CD4-positive, alpha-beta T cell treated with Interleukin-15 for 1 hour (primary cell): ENCODE data around the gene KIAA1328.

ENCODE experiments used
- DNase-seq: peaks from one replicate; pipeline ENCODE4 v3.0.0-alpha.2; 2020

The KIAA1328 gene

DNA sequence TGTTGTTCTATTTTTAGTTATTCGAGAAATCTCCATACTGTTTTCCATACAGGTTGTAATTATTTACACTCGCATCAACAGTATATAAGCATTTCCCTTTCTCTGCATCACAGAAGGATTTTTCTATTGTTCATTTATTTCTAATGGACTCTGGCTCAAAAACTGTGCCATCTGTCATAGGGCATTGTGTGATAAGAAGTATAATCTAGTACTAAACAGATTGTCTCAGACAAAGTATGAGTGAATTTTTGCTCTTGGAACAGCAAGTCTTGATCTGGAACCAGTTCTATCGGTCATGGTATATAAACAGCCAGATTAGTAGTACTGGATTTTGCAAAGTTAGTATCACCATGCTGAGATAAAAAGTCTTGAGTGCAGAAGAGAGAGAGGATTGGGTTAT lies 145.8 kb downstream of the KIAA1328 start:
- DNase-seq: no peak

DNA sequence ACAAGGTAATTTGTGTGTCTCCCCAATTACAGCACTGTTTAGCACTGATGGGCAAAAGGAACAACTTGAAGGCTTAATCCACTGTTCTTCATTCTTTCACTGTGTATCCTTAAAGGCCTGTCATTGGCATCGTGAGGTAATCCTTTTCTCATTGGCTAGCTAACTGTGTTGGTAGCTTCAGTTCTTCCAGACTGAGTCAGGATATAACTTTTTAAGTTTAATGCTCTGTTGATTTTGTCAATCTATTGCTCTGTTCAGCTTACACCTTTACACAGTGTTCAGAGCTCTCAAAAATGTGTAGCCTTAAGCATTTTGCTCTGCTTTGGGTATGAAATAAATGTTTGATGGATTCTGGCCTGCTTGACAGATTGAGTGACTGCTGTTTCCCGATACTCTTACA lies 148.2 kb downstream of the KIAA1328 start:
- DNase-seq: no peak

DNA sequence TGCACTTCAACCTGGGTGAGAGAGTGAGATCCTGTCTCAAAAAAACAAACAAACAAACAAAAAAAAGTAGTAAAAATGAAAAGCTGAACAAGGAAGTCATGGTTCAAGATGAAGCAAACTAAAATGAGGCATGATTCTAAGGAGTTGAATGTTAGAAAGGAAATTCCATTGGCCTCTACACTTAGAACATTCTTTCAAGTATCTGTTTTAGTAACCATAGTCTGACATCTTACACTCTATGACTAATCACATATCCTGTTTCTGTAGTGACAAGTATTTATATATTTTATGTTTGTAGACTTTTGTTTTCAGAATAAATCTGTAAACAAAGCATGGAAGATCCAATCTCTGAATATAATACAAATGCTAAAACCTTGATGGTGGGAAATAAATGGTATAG lies 164.1 kb downstream of the KIAA1328 start:
- DNase-seq: no peak

DNA sequence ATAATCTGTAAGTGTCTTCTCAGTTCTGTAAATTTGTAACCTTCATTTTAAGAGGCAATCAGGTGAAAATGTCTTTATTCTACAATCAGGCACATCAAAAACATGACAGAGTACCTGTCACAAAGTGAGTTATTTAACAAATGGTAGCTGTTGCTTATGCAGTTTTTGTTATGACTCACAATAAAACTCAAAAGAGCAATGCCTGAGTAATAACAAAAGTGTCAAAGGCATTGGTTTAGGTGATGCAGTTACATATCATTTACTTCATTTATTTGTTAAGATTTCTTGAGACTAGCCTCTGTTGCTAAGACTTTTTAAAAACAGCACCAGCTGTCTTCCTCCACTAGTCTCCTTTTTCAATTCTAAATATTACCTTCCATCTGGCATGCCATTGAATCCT lies 177.8 kb downstream of the KIAA1328 start:
- no peak for DNase-seq

DNA sequence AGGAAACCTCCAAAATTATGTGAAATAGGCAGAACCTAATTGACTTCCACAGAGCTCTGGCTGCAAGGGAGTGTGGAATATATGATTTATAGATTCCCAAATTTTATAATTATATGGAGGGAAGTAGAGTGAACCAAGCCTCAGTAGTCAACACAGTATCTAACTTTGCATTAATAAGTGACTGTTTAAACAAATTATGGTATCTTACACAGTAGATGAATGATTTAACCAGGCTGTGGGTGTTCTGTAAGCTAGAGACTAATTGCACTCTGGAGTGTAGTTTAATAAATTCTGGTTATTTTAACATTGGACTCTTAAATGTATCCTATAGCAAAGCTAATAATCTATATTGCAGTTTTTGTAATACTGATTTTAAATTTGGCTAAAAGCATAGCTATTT lies 183.5 kb downstream of the KIAA1328 start:
- no peak for DNase-seq

DNA sequence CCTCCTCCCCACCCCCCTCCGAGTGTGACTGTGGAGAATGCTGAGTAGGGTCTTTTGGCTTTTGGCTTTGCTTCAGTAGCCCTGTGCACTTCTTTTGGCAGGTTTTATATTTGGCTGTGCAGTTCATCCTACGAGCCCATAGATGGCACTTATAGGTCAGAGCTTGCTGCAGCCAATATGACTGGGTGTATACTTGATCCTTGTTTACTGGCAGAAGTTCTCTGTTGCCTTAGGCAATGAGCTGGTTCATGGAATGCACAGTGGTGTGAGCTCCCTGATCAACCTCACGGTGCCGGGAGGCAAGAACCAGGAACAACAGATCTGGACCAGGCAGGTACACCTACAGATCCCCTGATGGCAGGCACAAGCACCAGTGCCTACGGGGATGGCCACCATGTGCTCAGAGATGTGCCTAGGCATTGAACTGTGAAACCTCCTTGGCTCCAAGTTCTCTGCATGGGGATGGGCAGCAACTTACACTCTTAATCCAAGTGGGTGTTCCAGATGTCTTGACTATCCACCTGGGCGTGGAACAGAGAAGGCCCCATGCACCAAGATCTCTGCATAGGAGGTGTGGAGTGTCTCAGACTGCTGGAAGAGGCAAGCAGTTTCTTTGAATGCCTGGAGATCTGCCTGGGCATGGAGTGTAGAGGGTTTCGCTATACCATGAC lies 190.4 kb downstream of the KIAA1328 start:
- no peak for DNase-seq

DNA sequence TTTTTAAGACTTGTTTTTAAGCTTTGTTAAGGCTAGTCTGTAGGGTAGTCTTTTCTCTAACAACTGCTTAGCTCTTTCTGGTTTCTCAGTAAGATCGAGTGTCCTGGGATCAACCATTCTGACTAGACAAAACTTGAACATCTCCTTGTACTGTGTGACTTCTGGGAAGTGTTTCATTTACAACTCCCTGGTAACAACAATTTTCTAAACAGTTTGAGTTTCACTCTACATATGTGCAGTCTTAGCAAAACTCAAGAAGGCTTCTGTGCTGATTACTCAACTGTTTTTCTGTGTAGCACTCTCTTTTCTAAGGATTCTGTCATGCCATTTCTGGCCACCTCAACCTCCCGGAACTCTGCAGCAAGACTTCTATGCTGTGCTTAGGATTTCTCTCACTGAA lies 204.5 kb downstream of the KIAA1328 start:
- no peak for DNase-seq

DNA sequence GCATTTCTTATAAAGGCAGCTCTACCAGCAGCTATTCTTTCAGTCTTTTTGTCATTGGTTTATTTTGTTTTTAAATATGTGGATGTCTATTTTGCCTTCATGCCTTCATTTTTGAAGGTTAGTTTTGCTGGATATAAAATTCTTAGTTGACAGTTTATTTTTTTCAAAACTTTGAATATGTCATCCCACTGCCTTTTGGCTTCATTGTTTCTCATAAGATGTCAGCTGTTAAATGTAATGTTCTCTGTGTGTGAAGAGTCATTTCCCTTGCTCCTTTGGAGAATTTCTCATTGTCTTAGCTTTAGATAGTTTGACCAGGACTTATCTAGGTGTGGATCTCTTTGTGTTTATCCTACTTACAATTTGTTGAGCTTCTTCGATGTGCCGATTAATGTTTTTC lies 213.5 kb downstream of the KIAA1328 start:
- no peak for DNase-seq

DNA sequence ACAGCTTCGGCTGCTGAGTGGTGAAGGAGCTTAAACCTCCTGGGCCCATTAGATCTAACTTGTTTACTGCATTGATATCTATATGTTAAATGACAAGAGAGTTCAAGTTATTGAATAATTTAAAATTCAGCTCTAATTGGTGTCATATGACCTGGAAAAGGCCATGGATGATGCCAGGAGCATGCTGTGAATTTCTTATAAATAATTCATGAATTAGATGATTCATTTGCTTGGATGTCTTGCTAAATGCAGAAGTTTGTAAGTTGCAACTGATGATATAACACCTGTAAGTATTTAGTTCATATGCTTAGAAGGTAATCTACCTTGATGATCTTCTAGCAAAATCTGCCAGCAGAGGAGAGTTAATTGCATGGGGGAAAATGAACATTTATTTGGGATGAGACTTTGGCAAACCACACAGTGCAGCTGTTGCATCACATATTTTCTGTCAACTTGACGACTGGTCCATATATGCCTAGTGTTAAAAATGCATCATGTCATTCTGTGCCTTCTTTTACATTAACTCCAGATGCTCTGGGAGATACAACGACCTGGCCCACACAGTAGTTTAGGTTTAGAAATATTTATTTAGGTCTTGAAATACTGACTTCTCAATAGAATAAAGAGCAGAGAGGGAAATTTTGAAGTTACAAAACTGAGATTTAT lies 226.3 kb downstream of the KIAA1328 start:
- DNase-seq: no peak

DNA sequence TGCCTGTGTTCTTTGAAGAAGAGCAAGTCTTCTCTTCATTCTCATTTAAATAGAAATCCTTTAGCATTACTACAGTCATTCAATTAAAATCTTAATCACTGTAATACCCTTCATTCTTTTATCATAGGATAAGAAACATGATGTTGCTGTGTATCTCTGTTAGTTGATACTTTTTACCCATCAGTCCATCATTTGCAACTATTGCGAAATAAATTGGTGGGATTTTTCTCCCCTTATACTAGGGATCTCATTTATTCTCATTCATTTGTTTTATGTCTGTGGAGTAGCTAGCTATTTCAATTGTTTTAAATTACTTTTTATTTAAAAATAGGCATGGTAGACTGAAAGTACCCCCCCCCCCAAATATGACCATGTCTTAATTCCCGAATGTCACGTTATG lies 235.3 kb downstream of the KIAA1328 start:
- DNase-seq: no peak

DNA sequence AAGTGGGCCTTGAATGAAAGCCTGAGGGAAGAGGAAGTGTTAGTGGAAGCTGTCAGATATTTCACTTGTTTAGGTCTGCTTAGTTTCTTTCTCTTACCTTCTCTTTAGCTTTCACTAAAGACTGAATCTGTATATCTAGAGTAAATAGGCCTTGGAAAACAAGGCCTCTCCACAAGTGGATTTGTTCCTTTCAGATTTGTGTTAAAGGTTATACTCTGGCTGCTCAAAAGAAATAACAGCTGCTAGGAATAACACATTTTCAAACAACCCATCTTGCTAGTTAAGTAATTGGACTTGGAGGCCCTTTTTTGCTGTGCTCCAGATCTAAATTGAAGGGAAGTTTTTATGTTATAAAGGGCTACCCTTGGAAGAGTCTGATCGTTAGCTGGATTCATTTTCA lies 236.3 kb downstream of the KIAA1328 start:
- no peak for DNase-seq

DNA sequence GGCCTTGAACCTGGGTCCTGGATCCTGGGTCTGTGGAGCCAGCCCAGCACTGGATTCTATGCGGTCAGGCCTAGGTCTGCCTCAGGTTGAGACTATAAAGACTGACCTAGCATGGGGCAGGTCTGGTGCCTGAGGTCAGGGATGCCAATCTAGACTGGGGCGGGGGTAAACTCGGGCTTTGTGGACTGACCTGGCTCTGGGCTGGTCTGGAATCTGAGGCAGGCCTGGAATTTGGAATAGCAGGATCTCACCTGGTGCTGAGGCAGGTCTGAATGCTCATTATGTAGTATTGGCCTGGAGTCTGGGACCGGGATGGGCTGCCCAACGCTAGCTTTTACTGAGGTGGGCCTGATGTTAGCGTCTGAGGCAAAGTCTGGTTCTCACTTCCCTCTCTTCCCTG lies 256.0 kb downstream of the KIAA1328 start:
- DNase-seq: no peak

DNA sequence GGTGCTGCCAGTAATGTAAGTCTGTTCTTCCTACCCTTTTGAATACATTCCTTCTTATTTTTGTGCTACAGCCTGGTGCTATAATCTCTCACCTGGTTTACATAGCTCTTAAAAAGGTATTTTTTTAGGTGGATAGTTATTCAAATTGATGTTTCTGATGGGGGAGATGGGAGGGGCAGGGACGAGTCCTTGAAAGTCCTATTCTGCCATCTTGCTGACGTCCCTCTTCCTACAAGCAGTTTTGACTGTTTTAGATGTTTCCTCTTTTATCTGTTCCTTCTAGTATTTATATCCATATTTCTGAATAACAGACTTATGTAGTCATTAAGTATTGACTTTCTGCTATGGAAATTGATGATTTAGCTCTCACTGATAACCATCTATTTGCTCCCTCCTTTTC lies 256.4 kb downstream of the KIAA1328 start:
- DNase-seq: no peak

DNA sequence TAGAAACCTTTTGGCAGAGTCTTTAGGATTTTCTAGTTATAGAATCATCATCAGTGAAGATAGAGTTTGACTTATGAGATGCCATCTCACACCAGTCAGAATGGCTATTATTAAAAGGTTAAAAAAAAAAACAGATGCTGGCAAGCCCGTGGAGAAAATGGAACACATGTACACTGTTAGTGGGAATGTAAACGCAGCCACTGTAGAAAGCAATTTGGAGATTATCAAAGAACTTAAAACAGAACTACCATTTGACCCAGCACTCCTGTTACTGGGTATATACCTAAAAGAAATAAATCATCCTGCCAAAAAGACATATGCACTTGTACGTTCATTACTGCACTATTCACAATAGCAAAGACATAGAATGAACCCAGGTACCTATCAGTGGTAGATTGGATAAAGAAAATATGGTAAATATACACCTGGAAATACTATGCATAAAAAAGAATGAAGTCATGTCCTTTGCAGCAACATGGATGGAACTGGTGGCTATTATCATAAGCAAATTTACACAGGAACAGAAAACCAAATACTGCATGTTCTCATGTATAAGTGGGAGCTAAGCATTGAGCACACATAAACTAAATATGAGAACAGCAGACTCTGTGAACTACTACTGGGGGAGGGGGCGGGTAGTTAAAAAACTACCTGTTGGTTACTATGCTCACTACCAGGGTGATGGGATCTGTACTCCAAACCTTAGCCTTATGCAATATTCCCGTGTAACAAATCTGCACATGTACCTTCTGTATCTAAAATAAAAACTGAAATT lies 279.0 kb downstream of the KIAA1328 start:
- DNase-seq: no peak

DNA sequence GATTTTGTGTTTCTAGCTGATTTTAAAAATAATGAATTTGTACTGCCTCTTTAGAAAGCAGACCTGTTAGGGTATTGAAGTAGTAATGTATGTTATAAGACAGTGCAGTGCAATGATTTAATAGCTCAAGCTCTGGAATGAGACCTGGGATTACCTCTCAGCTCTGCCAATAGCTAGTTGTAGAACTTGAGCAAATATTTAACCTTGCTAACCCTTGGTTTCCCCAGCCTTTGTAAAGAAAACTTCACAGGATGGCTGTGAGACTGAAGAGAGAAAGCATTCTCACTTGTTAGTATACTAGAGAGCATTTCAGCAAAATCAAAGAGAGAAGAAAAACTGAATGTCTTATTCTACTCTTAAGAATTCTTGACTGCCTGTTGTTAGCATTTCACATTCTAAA lies 293.9 kb downstream of the KIAA1328 start:
- DNase-seq: no peak

DNA sequence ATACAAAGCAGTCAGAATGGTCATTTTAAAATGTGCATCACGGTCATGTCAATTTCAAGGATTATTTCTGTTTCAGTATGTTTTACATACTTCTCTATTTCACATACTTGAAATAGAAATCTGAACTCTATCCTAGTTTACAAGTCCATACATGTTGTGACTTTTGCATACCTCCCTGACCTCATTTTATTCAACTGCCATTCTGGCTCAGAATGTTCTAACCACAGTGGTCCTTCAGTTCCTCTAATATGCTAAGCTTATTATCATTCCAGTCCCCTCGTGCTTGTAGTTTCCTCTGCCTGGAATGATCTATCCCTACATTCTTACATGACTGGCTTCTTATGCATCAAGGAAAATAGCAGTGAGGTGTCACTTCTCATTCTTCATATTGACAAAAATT lies 295.6 kb downstream of the KIAA1328 start:
- DNase-seq: no peak

DNA sequence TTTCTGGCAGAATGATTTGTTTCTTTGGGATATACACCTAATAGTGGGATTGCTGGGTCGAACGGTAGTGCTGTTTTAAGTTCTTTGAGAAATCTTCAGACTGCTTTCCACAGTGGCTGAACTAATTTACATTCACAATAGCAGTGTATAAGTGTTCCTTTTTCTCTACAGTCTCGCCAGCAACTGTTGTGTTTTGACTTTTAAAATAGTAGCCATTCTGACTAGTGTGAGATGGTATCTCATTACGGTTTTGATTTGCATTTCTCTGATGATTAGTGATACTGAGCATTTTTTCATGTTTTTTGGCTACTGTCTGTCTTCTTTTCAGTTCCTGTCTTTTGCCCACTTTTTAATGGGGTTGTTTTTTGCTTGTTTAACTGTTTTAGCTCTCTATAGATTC lies 306.2 kb downstream of the KIAA1328 start:
- DNase-seq: no peak

DNA sequence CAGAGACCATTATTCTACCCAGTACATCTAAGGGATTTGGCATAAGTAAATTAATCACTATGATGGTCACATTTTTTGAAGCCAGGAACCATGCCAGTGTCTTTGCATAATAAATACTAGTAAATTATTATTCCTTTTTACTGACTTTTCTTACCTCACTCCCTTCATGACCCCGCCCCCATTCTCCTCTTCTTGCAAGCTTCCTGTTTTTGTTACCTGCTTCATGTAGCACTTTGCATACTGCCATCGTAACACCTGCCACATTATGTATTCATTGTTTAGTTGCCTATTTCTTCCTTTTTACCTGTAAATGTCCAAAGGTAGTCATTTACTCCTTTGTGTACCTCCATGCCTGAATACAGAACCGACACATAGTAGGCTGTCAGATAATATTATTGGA lies 309.5 kb downstream of the KIAA1328 start:
- no peak for DNase-seq

DNA sequence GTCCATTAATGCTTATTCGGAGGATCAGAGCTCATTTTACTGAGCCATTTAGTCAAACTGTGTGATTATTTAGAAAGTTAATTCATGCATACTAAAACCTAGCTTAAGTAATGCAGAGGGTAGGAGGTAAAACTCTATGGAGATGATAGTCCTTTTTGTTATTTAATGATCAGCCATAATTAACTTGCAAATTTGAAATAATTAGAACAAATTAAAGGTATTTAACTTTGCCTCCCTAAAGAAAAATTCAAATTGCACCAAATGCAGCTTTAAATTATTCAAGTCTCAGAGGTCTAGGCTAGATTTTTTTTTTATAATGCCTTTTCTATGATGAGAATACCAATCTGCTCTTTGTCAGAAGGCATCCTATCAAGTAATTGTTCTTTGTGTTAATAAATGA lies 310.9 kb downstream of the KIAA1328 start:
- no peak for DNase-seq

DNA sequence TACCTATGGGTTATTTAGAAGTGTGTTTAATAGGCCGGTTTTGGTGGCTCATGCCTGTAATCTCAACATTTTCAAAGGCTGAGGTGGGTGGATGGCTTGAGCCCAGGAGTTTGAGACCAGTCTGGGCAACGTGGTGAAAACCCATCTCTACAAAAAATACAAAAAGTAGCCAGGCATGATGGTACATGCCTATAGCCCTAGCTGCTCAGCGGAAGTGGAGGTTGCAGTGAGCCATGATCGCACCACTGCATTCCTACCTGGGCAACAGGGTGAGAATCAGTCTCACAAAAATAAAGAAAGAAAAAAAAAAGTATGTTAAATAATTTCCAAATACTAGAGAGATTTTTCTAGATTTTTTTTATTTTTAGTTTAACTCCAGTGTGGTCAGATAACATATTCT lies 316.0 kb downstream of the KIAA1328 start:
- no peak for DNase-seq

DNA sequence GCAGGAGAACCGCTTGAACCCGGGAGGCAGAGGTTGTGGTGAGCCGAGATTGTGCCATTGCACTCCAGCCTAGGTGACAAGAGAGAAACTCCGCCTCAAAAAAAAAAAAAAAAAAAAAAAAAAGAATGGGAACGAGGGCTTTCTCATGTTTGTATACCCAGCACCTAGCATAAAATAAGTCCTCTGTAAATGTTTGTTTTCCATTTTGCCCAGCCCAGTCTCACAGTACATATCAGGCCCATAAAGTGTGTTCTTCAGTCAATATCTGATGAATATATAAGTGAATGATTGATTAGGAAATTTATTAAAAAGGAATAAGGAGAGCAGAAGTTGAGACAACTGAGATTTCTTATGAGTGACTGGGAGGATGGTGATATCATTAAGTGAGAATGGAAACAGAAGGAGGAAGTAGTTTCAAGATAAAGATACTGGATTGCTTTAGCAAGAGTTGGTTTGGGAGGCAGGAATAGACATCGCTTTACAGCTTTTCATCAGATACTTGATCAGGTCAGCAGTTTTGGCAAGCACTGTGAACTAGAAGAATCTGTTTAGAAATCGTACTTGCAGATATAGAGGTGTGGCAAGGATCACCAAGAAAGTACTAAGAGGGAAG lies 327.5 kb downstream of the KIAA1328 start:
- DNase-seq: no peak

DNA sequence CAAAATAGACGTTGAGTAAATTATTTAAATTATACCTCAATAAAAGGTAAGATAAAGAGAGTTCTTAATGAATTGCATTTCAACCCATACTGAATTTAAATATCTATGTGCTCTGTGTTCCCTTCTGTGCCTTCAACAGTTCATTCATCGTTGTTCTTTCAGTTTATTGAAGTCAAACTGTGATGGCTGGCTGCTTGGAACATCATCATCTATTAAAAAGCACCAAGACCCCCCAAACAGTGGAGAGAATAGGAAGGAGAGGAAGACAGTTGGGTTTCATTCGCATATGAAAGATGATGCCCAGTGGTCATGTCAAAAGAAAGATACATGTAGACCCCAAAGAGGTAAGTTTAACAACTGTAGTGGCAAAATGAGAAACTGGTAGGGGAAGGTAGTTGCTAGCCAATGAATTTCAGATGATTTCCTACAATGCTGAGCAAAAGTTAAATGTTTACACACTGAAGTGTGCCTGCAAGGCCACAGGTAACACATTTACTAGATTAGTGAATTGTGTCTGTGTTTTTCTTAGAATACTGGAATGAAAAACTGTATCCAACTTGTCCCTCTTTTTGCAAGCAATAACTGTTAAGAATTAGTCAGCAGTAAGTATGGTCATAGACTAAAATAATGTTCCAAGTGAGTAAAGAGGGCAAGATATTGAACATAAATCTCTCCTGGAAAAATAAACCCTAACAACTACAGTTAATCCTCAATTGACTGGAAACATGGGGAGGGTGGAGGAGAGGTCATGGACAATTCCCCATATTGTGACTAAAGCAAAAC lies 331.3 kb downstream of the KIAA1328 start:
- DNase-seq: no peak

DNA sequence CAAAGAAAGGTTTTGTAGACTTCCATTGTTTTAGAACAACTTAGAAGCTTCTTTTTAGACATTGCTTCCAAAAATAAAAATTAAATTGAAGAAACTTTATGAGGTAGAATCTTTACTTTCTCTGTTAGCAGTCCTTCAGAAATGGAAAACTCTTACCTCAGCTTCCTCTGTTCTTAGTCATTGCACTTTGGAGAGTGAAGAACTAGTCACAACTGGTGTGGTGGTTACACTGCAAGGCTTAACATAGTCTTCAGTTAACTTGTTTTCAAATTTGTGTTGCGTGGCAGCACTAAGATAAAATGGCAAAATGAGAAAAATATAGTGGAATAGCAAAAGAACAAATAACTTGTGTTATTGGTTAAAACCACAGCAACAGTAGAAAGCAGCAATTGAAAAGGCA lies 332.6 kb downstream of the KIAA1328 start:
- DNase-seq: no peak
